K562 (cell line): ENCODE data around the gene ZNF8. TPM values are rescaled to one million over a fixed set of nuclear protein-coding genes. Genes with fewer than 3 reads are reported as not detected.
A peak's percentile ranks its signal among the peaks of the same experiment; 100 is the strongest.

Source experiments
- BHLHE40 ChIP-seq: IDR thresholded peaks from 2 replicates; pipeline ENCODE4 v1.6.1; 2011; ENCODE audit warnings: low read length, improper control_type of control experiment
- CHD7 ChIP-seq: fragments of 200-600 bp; sonication (generic); IDR thresholded peaks from one replicate; pipeline ENCODE4 v1.6.1; 2012; ENCODE audit warnings: mild to moderate bottlenecking, low read depth, low read length, inconsistent platforms
- FIP1L1 ChIP-seq: fragments of 200-400 bp; formaldehyde crosslinking; IDR thresholded peaks from 2 replicates; pipeline ENCODE4 v1.6.1; 2018; ENCODE audit warnings: mild to moderate bottlenecking, low read depth, low read length; ENCODE audit not compliant: poor library complexity, severe bottlenecking
- FOXA1 ChIP-seq: fragments of 450-650 bp; IDR thresholded peaks from 2 replicates; pipeline ENCODE4 v1.6.1; 2016; ENCODE audit warnings: mild to moderate bottlenecking, borderline replicate concordance
- FOXJ2 ChIP-seq: fragments of 200-800 bp; sonication (Bioruptor generic); IDR thresholded peaks from 2 replicates; pipeline ENCODE4 v1.6.1; 2016; ENCODE audit warnings: missing genetic modification characterization, missing compliant biosample characterization
- KDM1A ChIP-seq, 2 experiments: fragments of 450-650 bp; IDR thresholded peaks; 2 replicates each; pipeline ENCODE4 v1.6.1; 2016; ENCODE audit warnings: mild to moderate bottlenecking in 2 of 2
- LCOR ChIP-seq: sonication (generic); formaldehyde crosslinking; IDR thresholded peaks from 2 replicates; pipeline ENCODE4 v1.8.0; 2022; ENCODE audit warnings: mild to moderate bottlenecking, missing genetic modification reagents
- MNT ChIP-seq, 2 experiments: fragments of 450-650 bp; conservative IDR thresholded peaks; 2 replicates each; pipeline ENCODE4 v1.6.1; 2017; ENCODE audit warnings: mild to moderate bottlenecking in 2 of 2, moderate library complexity in 2 of 2
- POLR3A ChIP-seq: IDR thresholded peaks from 2 replicates; pipeline ENCODE4 v1.6.1; 2011; ENCODE audit warnings: borderline replicate concordance, mild to moderate bottlenecking, moderate library complexity; ENCODE audit not compliant: insufficient read length, insufficient read depth; ENCODE audit errors: extremely low read depth
- SREBF2 ChIP-seq: sonication (generic); formaldehyde crosslinking; IDR thresholded peaks from 2 replicates; pipeline ENCODE4 v1.4.0; 2020; ENCODE audit warnings: mild to moderate bottlenecking, missing genetic modification reagents
- TFAP4 ChIP-seq: sonication (generic); formaldehyde crosslinking; IDR thresholded peaks from 2 replicates; pipeline ENCODE4 v1.8.0; 2022; ENCODE audit warnings: missing genetic modification reagents, mild to moderate bottlenecking, moderate library complexity, borderline replicate concordance
- ZBTB1 ChIP-seq: sonication (generic); formaldehyde crosslinking; IDR thresholded peaks from 2 replicates; pipeline ENCODE4 v1.8.1; 2023; ENCODE audit warnings: missing genetic modification reagents, low read depth, mild to moderate bottlenecking, borderline replicate concordance
- polyA plus RNA-seq, 8 experiments: library from polyadenylated mRNA; depleted of rRNA in 4 of 8; stranded (reverse) in 5 of 8; unstranded in 3 of 8; fragments of >200 nt; fragmentation: Nextera tagmentation in 2 of 8; fragmentation: Illumina TruSeq in 1 of 8; extraction: Ambion mirVana in 2 of 8; extraction: Trizol in 1 of 8; gene quantifications; 2 replicates each; pipeline versions ENCODE4 v1.2.1 to v1.2.3, GENCODE V29; 2011 to 2014; ENCODE audit warnings: inconsistent platforms in 1 of 8, missing spikeins in 1 of 8
- total RNA-seq, 7 experiments: library from RNA; depleted of rRNA in 6 of 7; stranded (reverse); fragments of >200 nt in 6 of 7; fragmentation: Illumina TruSeq in 2 of 7; extraction: Trizol in 2 of 7; gene quantifications; 2 replicates each; pipeline versions ENCODE4 v1.2.1 to v1.2.3, GENCODE V29; 2011 to 2021; ENCODE audit warnings: low replicate concordance in 1 of 7

The ZNF8 gene
- total and polyA plus RNA-seq, 9 of the 15 experiments (the other 6 are each of a cell fraction or from before 2014, with no cell fraction given), result 0.71 to 7.7 (median 4.7) TPM

- TF ChIP-seq CHD7, result no peak
- TF ChIP-seq TFAP4 (CRISPR knock-in tag), result peak; percentile 87
- no peak for TF ChIP-seq SREBF2 (CRISPR knock-in tag)
- no peak for TF ChIP-seq POLR3A
- no peak for TF ChIP-seq FOXA1
- peak; percentile 75 for TF ChIP-seq BHLHE40
- TF ChIP-seq FIP1L1, result peak; percentile 68
- TF ChIP-seq KDM1A (IDR thresholded peaks at IDR 0.05), result peak in 1 of 2 experiments; percentile 14; a peak in 1 of 4 replicates
- TF ChIP-seq FOXJ2 (tag), result peak; percentile 66; the same call in 1 of the 2 replicates
- TF ChIP-seq MNT (conservative IDR thresholded peaks at IDR 0.05), result peak; percentile 89 to 94
- 0 out of 2 replicates have a peak, but pooled peaks have one; percentile 11 for TF ChIP-seq LCOR (CRISPR knock-in tag)
- no peak; the same call in 1 of the 2 replicates for TF ChIP-seq ZBTB1 (CRISPR knock-in tag)
These were observed 26.5 kb downstream of the ZNF8 start, which contains the start of gene ERVK3-1 (continued) for GRCh38 chr19:58305065-58305931.
